CD4-positive, alpha-beta memory T cell (primary cell): ENCODE measurements around the gene SRGAP3. TPM values are rescaled to one million over a fixed set of nuclear protein-coding genes. Genes with fewer than 3 reads are reported as not detected.

ENCODE experiments used
- CTCF ChIA-PET: fragments of 350-600 bp; sonication (Branson Sonifier 250); formaldehyde crosslinking; loops from one replicate; lab custom pipeline; 2021; ENCODE audit warnings: inconsistent platforms; ENCODE audit not compliant: partially characterized antibody; lab: Charles Lee
- POLR2A ChIA-PET: fragments of 350-600 bp; sonication (Branson Sonifier 250); formaldehyde crosslinking; loops from one replicate; lab custom pipeline; 2021; ENCODE audit not compliant: partially characterized antibody; lab: Charles Lee
- DNase-seq, 5 donors: peaks; one replicate each; pipeline versions ENCODE4 v3.0.0 to v3.0.0-alpha.2; 2020 to 2022; ENCODE audit warnings: mixed read lengths in 1 of 5
- H3K27ac ChIP-seq: one replicate; pipeline ENCODE4 v1.7.0; 2013; ENCODE audit warnings: low read depth, low read length
- H3K27me3 ChIP-seq: 2 replicates; pipeline ENCODE4 v1.7.0; 2013; ENCODE audit warnings: mild to moderate bottlenecking, low read length, moderate library complexity; ENCODE audit not compliant: insufficient read depth
- H3K36me3 ChIP-seq: 2 replicates; pipeline ENCODE4 v1.7.0; 2013; ENCODE audit warnings: mild to moderate bottlenecking, low read length, moderate library complexity; ENCODE audit not compliant: insufficient read depth
- H3K4me1 ChIP-seq: 2 replicates; pipeline ENCODE4 v1.7.0; 2013; ENCODE audit warnings: mild to moderate bottlenecking, low read length, moderate library complexity; ENCODE audit not compliant: insufficient read depth
- H3K4me3 ChIP-seq, 2 donors: one replicate each; pipeline ENCODE4 v1.7.0; 2013; ENCODE audit warnings: low read length in 2 of 2, mild to moderate bottlenecking in 1 of 2
- H3K9me3 ChIP-seq, 2 donors: one replicate each; pipeline ENCODE4 v1.7.0; 2013; ENCODE audit warnings: low read length in 2 of 2, control low read depth in 1 of 2; ENCODE audit not compliant: control insufficient read depth in 1 of 2
- H3K27ac Mint-ChIP-seq, 7 donors: one replicate each; pipeline ENCODE4 v1.8.0; 2020 to 2021; ENCODE audit warnings: mixed read lengths in 7 of 7, mild to moderate bottlenecking in 6 of 7, inconsistent platforms in 3 of 7, moderate library complexity in 3 of 7
- H3K27me3 Mint-ChIP-seq, 2 donors: one replicate each; pipeline ENCODE4 v1.8.0; 2020 to 2021; ENCODE audit warnings: mixed read lengths in 2 of 2
- H3K36me3 Mint-ChIP-seq, 2 donors: one replicate each; pipeline ENCODE4 v1.8.0; 2020 to 2021; ENCODE audit warnings: mixed read lengths in 2 of 2, inconsistent platforms in 1 of 2, mild to moderate bottlenecking in 1 of 2
- H3K4me1 Mint-ChIP-seq, 4 donors: one replicate each; pipeline ENCODE4 v1.8.0; 2020 to 2021; ENCODE audit warnings: mixed read lengths in 4 of 4, mild to moderate bottlenecking in 1 of 4
- H3K4me3 Mint-ChIP-seq, 8 donors: one replicate each; pipeline ENCODE4 v1.8.0; 2020 to 2021; ENCODE audit warnings: mixed read lengths in 8 of 8, mild to moderate bottlenecking in 7 of 8, moderate library complexity in 6 of 8, inconsistent platforms in 3 of 8
- H3K9me3 Mint-ChIP-seq, 8 donors: one replicate each; pipeline ENCODE4 v1.8.0; 2020 to 2021; ENCODE audit warnings: mixed read lengths in 8 of 8, mild to moderate bottlenecking in 5 of 8, inconsistent platforms in 3 of 8, moderate library complexity in 1 of 8
- intact Hi-C: fragments of 100-400 bp; cut with micrococcal nuclease; formaldehyde crosslinking; loops from one replicate; pipeline ENCODE4 v1.15.1; 2023
- polyA plus RNA-seq, 2 donors: library from polyadenylated mRNA; unstranded; fragments of 300-500 nt; fragmentation: Illumina TruSeq; gene quantifications; one replicate each; pipeline ENCODE4 v1.2.3, GENCODE V29; 2021
- total RNA-seq, 2 experiments: library from RNA; stranded (reverse); gene quantifications; one replicate each; pipeline ENCODE4 v1.2.3, GENCODE V29; 2021

The SRGAP3 gene
- total and polyA plus RNA-seq, 4 experiments from 2014 or later, result 0.35 to 2.4 (median 1.7) TPM

DNA sequence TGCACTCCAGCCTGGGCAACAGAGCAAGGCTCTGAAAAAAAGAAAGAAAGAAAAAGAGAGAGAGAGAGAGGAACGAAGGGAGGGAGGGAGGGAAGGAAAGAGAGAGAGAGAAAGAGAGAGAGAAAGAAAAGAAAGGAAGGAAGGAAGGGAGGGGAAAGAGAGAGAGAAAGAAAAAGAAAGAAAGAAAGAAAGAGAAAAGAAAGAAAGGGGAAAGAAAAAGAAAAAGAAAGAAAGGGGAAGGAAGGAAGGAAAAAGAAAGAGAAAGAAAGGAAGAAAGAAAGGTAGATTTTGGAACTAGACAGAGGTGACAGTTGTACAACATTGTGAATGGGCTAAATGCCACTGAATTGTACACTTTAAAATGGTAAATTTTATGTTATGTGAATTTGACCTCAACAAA, 5.3 kb upstream of the SRGAP3 start:
- Mint-ChIP-seq H3K9me3 (peaks cover 0 to 12% (median 8%) of the 10 kb centered on the region in 8 donors), H3K27me3 (peaks cover 5 to 17% of the 10 kb centered on the region in 2 donors), H3K36me3 (peaks cover 2 to 4% of the 10 kb centered on the region in 2 donors), H3K4me1 (peaks cover under 1 to 5% (median 3%) of the 10 kb centered on the region in 4 donors), H3K4me3 (no peak overlapping the region), H3K27ac (peak overlapping the region in 1 of 7 donors; percentile 39)
- H3K4me3 ChIP-seq, result no peak overlapping the region
- DNase-seq, result no peak
- no peaks in the 10 kb centered on the region for H3K36me3 ChIP-seq
- intact Hi-C loops, result no loop called here
- H3K27me3 ChIP-seq, result no peaks in the 10 kb centered on the region
- no peaks in the 10 kb centered on the region for H3K9me3 ChIP-seq
- peaks cover 5% of the 10 kb centered on the region for H3K4me1 ChIP-seq
- POLR2A ChIA-PET, result no interaction called here
- CTCF ChIA-PET, result no interaction called here
- no peak overlapping the region for H3K27ac ChIP-seq

DNA sequence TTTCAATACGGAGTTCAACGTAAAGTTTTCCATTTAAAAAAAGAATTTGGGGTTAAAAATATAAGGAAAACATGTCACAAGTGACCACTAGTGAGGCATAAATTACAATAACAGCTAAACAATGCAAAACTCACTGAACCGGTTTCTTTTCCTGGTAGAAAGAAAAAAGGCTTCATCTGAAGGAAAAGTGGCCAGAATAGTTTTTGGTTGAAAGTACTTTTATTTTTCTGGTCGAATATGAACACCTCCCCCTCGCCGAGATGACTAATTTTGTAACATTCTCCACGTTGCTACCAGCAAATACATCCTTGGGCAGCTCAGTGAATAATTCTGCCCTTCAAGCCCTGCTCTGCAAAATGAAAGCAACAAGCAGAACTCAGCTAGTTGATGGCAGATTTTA, 3.9 kb upstream of the SRGAP3 start:
- CTCF ChIA-PET, result no interaction called here
- peaks cover 10 to 19% (median 14%) of the 10 kb centered on the region in 4 donors for H3K4me1 Mint-ChIP-seq

DNA sequence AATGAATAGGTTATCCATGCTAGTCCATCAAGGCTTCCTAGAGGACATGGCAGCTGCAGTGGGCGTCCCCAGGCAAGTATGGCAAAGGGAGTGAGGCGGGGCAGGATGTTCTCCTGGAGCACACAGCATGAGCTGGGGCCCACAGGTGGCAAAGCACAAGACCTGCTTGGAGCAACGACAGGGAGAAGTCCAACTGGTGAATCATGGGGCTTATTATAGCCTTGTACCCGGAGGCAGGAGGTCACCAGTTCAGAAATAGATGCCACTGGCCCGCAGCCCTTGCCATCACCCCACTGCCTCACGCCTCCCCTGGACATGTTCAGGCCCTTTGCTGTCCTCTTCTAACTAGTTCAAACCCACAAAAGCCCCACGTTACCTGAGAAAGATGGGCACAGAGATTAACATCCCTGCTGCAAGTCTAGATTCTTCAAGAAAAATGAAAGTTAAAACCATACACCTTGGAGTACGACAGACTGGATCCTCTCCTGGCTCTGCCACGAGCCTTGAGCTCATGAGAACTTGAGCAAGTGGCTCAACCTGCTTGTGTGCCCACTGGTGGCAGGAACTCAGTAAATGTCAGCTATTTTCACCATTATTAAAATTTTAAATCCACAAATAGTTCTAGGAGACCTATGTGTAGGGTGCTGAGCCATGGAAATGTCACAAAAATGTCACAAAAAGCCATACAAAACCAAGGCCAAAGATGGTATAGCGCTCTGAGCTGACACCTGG, 1.8 kb upstream of the SRGAP3 start:
- H3K4me1 Mint-ChIP-seq, result peaks cover 14 to 33% (median 19%) of the 10 kb centered on the region in 4 donors
- CTCF ChIA-PET, result interaction anchor here (2.7 kb wide), 1 partner anchor 51 kb away, joined by 11 read pairs; no protein-coding TSS in a partner anchor
- no peaks in the 10 kb centered on the region for H3K36me3 Mint-ChIP-seq
- H3K9me3 ChIP-seq, result no peaks in the 10 kb centered on the region
- H3K27ac Mint-ChIP-seq, result no peak overlapping the region
- no peaks in the 10 kb centered on the region for H3K27me3 ChIP-seq
- H3K27ac ChIP-seq, result no peak overlapping the region
- H3K4me3 Mint-ChIP-seq, result no peak overlapping the region
- no peak overlapping the region for H3K4me3 ChIP-seq
- peaks cover 5 to 9% of the 10 kb centered on the region in 2 donors for H3K27me3 Mint-ChIP-seq
- POLR2A ChIA-PET, result no interaction called here
- intact Hi-C loops, result no loop called here
- H3K4me1 ChIP-seq, result peaks cover 20% of the 10 kb centered on the region
- no peaks in the 10 kb centered on the region for H3K36me3 ChIP-seq
- DNase-seq, result no peak
- no peaks in the 10 kb centered on the region for H3K9me3 Mint-ChIP-seq

More for the DNA sequence above, 3.9 kb upstream of the SRGAP3 start:
- no peaks in the 10 kb centered on the region for H3K36me3 ChIP-seq
- POLR2A ChIA-PET, result no interaction called here
- DNase-seq, result no peak
- Mint-ChIP-seq H3K9me3 (peaks cover 0 to 11% (median 6%) of the 10 kb centered on the region in 8 donors), H3K36me3 (peaks cover 2 to 4% of the 10 kb centered on the region in 2 donors), H3K4me3 (no peak overlapping the region), H3K27me3 (peaks cover 5 to 10% of the 10 kb centered on the region in 2 donors), H3K27ac (no peak overlapping the region)
- H3K4me1 ChIP-seq, result peaks cover 11% of the 10 kb centered on the region
- intact Hi-C loops, result no loop called here
- H3K4me3 ChIP-seq, result no peak overlapping the region
- H3K27me3 ChIP-seq, result no peaks in the 10 kb centered on the region
- no peaks in the 10 kb centered on the region for H3K9me3 ChIP-seq
- H3K27ac ChIP-seq, result no peak overlapping the region

DNA sequence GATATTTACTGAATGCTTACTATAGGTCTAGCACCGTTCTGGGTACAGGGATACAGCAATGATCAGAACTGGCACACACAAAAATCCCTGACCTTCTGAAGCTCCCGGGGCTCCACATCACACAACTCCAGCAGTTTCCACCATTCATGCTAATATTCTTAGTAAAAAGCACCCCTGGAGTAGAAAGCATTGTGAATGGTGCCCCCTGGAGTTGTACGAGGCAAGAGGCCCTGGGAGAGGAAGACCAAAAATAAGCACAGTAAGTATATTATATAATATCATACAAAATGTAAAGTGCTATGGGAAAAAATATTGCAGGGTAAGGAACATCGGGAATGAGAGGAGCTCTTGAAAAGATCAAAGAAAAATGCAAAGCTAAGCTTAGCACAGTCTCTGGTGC, 790 bp upstream of the SRGAP3 start:
- Histone ChIP-seq H3K4me3 (no peak overlapping the region), H3K36me3 (no peaks in the 10 kb centered on the region), H3K9me3 (no peaks in the 10 kb centered on the region), H3K27ac (no peak overlapping the region), H3K4me1 (peaks cover 20% of the 10 kb centered on the region), H3K27me3 (no peaks in the 10 kb centered on the region)
- DNase-seq, result no peak
- peak overlapping the region in 2 of 8 donors; percentile 87 to 93 for H3K4me3 Mint-ChIP-seq
- H3K4me1 Mint-ChIP-seq, result peaks cover 14 to 33% (median 19%) of the 10 kb centered on the region in 4 donors
- ChIA-PET POLR2A (no interaction called here), CTCF (interaction anchor here (1.1 to 2.7 kb wide), 4 partner anchors 14 to 279 kb away, joined by 3 to 11 read pairs (median 4); no protein-coding TSS in a partner anchor)
- no peak overlapping the region for H3K27ac Mint-ChIP-seq
- no peaks in the 10 kb centered on the region for H3K36me3 Mint-ChIP-seq
- intact Hi-C loops, result no loop called here
- no peaks in the 10 kb centered on the region for H3K9me3 Mint-ChIP-seq
- H3K27me3 Mint-ChIP-seq, result peaks cover 5 to 9% of the 10 kb centered on the region in 2 donors

DNA sequence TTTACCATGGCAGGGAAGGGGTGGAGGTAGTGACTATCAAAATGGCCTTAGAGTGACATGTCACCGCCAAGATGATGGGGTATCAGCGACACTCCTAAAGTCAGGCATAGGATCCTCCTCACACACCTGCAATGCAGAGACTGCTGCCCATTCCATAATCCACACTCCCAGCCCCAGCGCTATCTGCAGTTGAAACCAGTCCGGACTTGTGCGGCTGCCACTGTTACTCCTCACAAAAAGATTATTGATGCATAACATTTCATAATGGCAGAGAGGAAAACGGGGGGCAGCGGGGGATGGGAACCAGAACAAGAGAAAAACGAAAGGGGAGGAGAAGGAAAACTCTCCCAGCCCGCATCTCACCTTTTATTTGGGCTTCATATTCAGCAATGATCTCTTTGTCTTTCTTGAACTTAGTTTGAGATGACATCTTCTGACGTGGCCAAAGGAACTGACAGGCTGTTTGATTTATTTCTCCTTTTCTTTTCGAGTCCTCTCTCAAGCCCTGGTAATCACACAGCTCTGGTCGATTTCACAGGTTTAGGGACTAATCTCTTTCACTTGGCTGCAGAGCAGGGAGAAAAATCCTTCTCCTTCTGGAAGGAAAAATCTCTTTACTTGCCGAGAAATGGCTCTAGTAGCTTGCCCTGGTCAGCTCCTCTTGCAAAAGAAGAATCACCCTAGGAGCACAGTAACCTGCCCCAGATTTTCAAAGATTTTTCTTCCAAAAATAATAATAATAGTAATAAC, 749 bp downstream of the SRGAP3 start:
- Histone ChIP-seq H3K36me3 (no peaks in the 10 kb centered on the region), H3K4me3 (peak overlapping the region; percentile 55 to 64), H3K27ac (no peak overlapping the region), H3K27me3 (no peaks in the 10 kb centered on the region), H3K4me1 (peaks cover 20% of the 10 kb centered on the region), H3K9me3 (no peaks in the 10 kb centered on the region)
- DNase-seq, result peak in 2 of 5 donors; percentile 1 to 2
- Mint-ChIP-seq H3K27me3 (peaks cover 5% of the 10 kb centered on the region in 2 donors), H3K36me3 (no peaks in the 10 kb centered on the region), H3K9me3 (no peaks in the 10 kb centered on the region), H3K4me1 (peaks cover 14 to 33% (median 19%) of the 10 kb centered on the region in 4 donors), H3K4me3 (peak overlapping the region; percentile 82 to 94 (median 90)), H3K27ac (peak overlapping the region in 6 of 7 donors; percentile 17 to 81 (median 62))
- ChIA-PET CTCF (interaction anchor here (0.8 to 2.7 kb wide), 10 partner anchors 8 to 286 kb away, joined by 3 to 11 read pairs (median 3); partner anchors contain the start of gene RAD18), POLR2A (interaction anchor here (0.7 to 1.0 kb wide), 2 partner anchors 80 to 273 kb away, joined by 3 to 4 read pairs; no protein-coding TSS in a partner anchor)
- intact Hi-C loops, result loop anchor here (1.0 to 5.0 kb wide), 3 partner anchors 54 to 277 kb away; no protein-coding TSS in a partner anchor

DNA sequence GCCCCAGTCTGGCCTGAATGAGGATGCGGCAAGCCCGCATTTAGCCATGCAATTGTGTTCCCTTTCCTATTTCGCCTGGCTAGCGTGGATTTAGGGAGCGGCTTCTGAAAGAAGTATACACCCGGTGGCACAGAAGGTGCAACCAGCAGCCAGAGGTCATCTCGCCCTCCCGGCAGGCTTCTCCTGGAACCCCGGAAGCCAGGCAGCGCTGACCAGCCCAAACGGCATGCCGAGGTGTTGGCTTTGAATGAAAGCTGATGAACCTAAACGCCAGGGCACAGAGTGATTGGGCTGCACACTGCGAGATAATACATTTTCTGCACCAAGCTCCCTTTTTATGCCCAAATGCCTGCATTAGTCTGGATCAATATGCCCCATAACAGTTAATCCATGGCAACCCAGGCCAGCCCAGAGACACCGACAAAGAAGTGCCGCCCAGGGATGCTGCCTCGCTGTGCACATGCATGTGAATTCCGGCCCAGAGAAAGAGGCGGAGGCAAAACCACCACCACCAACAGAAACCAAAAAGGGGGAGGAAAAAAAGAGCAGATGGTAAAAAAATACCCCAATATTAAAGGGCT, 1.4 kb downstream of the SRGAP3 start:
- H3K27me3 Mint-ChIP-seq, result peaks cover 5% of the 10 kb centered on the region in 2 donors
- peak overlapping the region; percentile 82 to 94 (median 90) for H3K4me3 Mint-ChIP-seq
- H3K4me1 Mint-ChIP-seq, result peaks cover 14 to 33% (median 19%) of the 10 kb centered on the region in 4 donors
- peak in 2 of 5 donors; percentile 5 for DNase-seq
- H3K36me3 Mint-ChIP-seq, result no peaks in the 10 kb centered on the region
- Histone ChIP-seq H3K4me1 (peaks cover 20% of the 10 kb centered on the region), H3K9me3 (no peaks in the 10 kb centered on the region), H3K4me3 (peak overlapping the region in 1 of 2 donors; percentile 55), H3K27ac (no peak overlapping the region), H3K36me3 (no peaks in the 10 kb centered on the region), H3K27me3 (no peaks in the 10 kb centered on the region)
- ChIA-PET POLR2A (interaction anchor here (1.0 kb wide), 1 partner anchor 272 kb away, joined by 3 read pairs; no protein-coding TSS in a partner anchor), CTCF (no interaction called here)
- H3K27ac Mint-ChIP-seq, result peak overlapping the region in 4 of 7 donors; percentile 14 to 70 (median 50)
- intact Hi-C loops, result loop anchor here (2.0 to 5.0 kb wide), 2 partner anchors 55 to 66 kb away; no protein-coding TSS in a partner anchor
- no peaks in the 10 kb centered on the region for H3K9me3 Mint-ChIP-seq
